HCT116 (cell line): ENCODE measurements around the gene VSNL1. TPM values are rescaled to one million over a fixed set of nuclear protein-coding genes. Genes with fewer than 3 reads are reported as not detected.
A peak's percentile ranks its signal among the peaks of the same experiment; 100 is the strongest.

Experiments
- ATAC-seq: fragments of 200-7000 bp; cut with Tn5 transposase; 2 replicates; pipeline ENCODE4 v1.9.1; 2020; ENCODE audit warnings: mild to moderate bottlenecking, moderate library complexity
- BruUV-seq: library from RNA; stranded (reverse); fragments of 400-500 nt; replicated peaks from 2 replicates; lab custom pipeline; 2021; lab: Mats Ljungman, UMichigan
- CTCF ChIA-PET: fragments of 300-600 bp; sonication (Branson Sonifier 250); formaldehyde crosslinking; loops from one replicate; lab custom pipeline; 2021; ENCODE audit warnings: antibody characterized with exemption; lab: Charles Lee
- POLR2A ChIA-PET: fragments of 300-600, 350-600 bp; sonication (Branson Sonifier 250); formaldehyde crosslinking; loops from one replicate; lab custom pipeline; 2021; ENCODE audit warnings: antibody characterized with exemption; lab: Charles Lee
- RAD21 ChIA-PET, 2 experiments: fragments of 300-600 bp; sonication (Branson Sonifier 250); formaldehyde crosslinking; loops; one replicate each; lab custom pipeline; 2023; ENCODE audit warnings: low total read pairs in 2 of 2; ENCODE audit not compliant: uncharacterized antibody in 2 of 2, unreplicated experiment in 2 of 2, low non-redundant PET in 1 of 2; lab: Charles Lee
- DNase-seq: peaks from one replicate; pipeline ENCODE4 v3.0.0-alpha.2; 2010; ENCODE audit warnings: low read depth, low spot score
- H2AFZ ChIP-seq: fragments of 200-600 bp; shearing (Covaris generic), sonication (generic); 2 replicates; pipeline ENCODE4 v1.6.1; 2017; ENCODE audit warnings: low read depth, mixed run types, mixed read lengths, antibody characterized with exemption, low read length; ENCODE audit not compliant: poor library complexity, severe bottlenecking
- H3K27ac ChIP-seq: 2 replicates; pipeline ENCODE4 v1.5.1; 2012; ENCODE audit warnings: low read depth, low read length
- H3K27me3 ChIP-seq: fragments of 200-600 bp; sonication (generic); 2 replicates; pipeline ENCODE4 v1.6.1; 2016; ENCODE audit warnings: mixed run types, low read length, mixed read lengths; ENCODE audit not compliant: insufficient read depth
- H3K36me3 ChIP-seq, 2 experiments: fragments of 200-500 bp in 1 of 2; fragments of 200-600 bp in 1 of 2; sonication (Bioruptor generic) in 1 of 2; sonication (generic) in 1 of 2; 2 replicates each; pipeline versions ENCODE4 v1.5.1 to v1.6.1; 2014 to 2016; ENCODE audit warnings: low read length in 2 of 2, inconsistent platforms in 1 of 2, mixed read lengths in 1 of 2, mixed run types in 1 of 2; ENCODE audit not compliant: insufficient read depth in 2 of 2, control insufficient read depth in 1 of 2
- H3K4me1 ChIP-seq, 2 experiments: fragments of 200-600 bp in 1 of 2; sonication (generic) in 1 of 2; 2 replicates each; pipeline versions ENCODE4 v1.5.1 to v1.6.1; 2012 to 2017; ENCODE audit warnings: low read length in 2 of 2, inconsistent platforms in 1 of 2, mild to moderate bottlenecking in 1 of 2, mixed read lengths in 1 of 2, mixed run types in 1 of 2, moderate library complexity in 1 of 2; ENCODE audit not compliant: insufficient read depth in 2 of 2, control insufficient read depth in 1 of 2
- H3K4me2 ChIP-seq: fragments of 200-600 bp; sonication (generic); 2 replicates; pipeline ENCODE4 v1.6.1; 2017; ENCODE audit warnings: mixed run types, low read length, mixed read lengths
- H3K4me3 ChIP-seq, 2 experiments: fragments of 200-600 bp in 1 of 2; sonication (generic) in 1 of 2; replicated peaks in 1 of 2; 2 replicates each; pipeline ENCODE4 v1.5.1; 2011 to 2016; ENCODE audit warnings: low read length in 2 of 2, control low read depth in 1 of 2, low read depth in 1 of 2, mild to moderate bottlenecking in 1 of 2, mixed read lengths in 1 of 2, mixed run types in 1 of 2
- H3K79me2 ChIP-seq: fragments of 200-600 bp; sonication (generic); 2 replicates; pipeline ENCODE4 v1.6.1; 2017; ENCODE audit warnings: mild to moderate bottlenecking, mixed run types, low read length, moderate library complexity, mixed read lengths; ENCODE audit not compliant: insufficient read depth
- H3K9ac ChIP-seq: fragments of 200-600 bp; sonication (generic); 2 replicates; pipeline ENCODE4 v1.6.1; 2016; ENCODE audit warnings: low read length, mixed read lengths
- H3K9me2 ChIP-seq: fragments of 200-600 bp; sonication (generic), shearing (Covaris generic); 2 replicates; pipeline ENCODE4 v1.6.1; 2017; ENCODE audit warnings: mixed run types, mild to moderate bottlenecking, moderate library complexity; ENCODE audit not compliant: insufficient read depth
- H3K9me3 ChIP-seq, 2 experiments: fragments of 200-500 bp in 1 of 2; fragments of 200-600 bp in 1 of 2; sonication (Bioruptor generic) in 1 of 2; sonication (generic) in 1 of 2; 2 replicates each; pipeline ENCODE4 v1.6.1; 2014 to 2017; ENCODE audit warnings: low read length in 2 of 2, mixed read lengths in 2 of 2, inconsistent platforms in 1 of 2, low read depth in 1 of 2, mild to moderate bottlenecking in 1 of 2, mixed run types in 1 of 2, moderate library complexity in 1 of 2; ENCODE audit not compliant: control insufficient read depth in 1 of 2, insufficient read depth in 1 of 2
- H4K20me1 ChIP-seq: fragments of 200-600 bp; sonication (generic), shearing (Covaris generic); 2 replicates; pipeline ENCODE4 v1.6.1; 2017; ENCODE audit warnings: mixed run types, mild to moderate bottlenecking, moderate library complexity; ENCODE audit not compliant: insufficient read depth
- CBX3 ChIP-seq: IDR thresholded peaks from 2 replicates; pipeline ENCODE4 v1.6.1; 2012; ENCODE audit warnings: low read depth
- EZH2 ChIP-seq: fragments of 200-600 bp; sonication (generic); IDR thresholded peaks from 2 replicates; pipeline ENCODE4 v1.6.1; 2017; ENCODE audit warnings: antibody characterized with exemption, mixed run types
- RAD21 ChIP-seq: IDR thresholded peaks from 2 replicates; pipeline ENCODE4 v1.6.1; 2012; ENCODE audit warnings: low read depth, mild to moderate bottlenecking
- SP1 ChIP-seq: IDR thresholded peaks from 2 replicates; pipeline ENCODE4 v1.6.1; 2012; ENCODE audit warnings: low read depth
- ZBTB33 ChIP-seq: IDR thresholded peaks from 2 replicates; pipeline ENCODE4 v1.6.1; 2011; ENCODE audit warnings: mild to moderate bottlenecking, low read length, moderate library complexity; ENCODE audit not compliant: insufficient replicate concordance; ENCODE audit errors: extremely low read depth
- ZFX ChIP-seq: fragments of 450-650 bp; IDR thresholded peaks from 2 replicates; pipeline ENCODE4 v1.6.1; 2017
- intact Hi-C: fragments of 100-400 bp; cut with micrococcal nuclease; formaldehyde crosslinking; loops from 2 replicates; pipeline ENCODE4 v1.10.0; 2022
- total RNA-seq: library from RNA; stranded (reverse); gene quantifications from one replicate; pipeline ENCODE4 v1.2.1, GENCODE V29; 2021; ENCODE audit not compliant: unreplicated experiment

Gene VSNL1
- total RNA-seq, 1 experiment from 2014 or later, result 4.6 TPM

- Histone ChIP-seq H3K9me2 (no peaks in the 10 kb centered on the region), H3K27ac (no peak overlapping the region), H3K36me3 (no peaks in the 10 kb centered on the region), H4K20me1 (no peaks in the 10 kb centered on the region), H3K9me3 (no peaks in the 10 kb centered on the region), H3K4me2 (peak overlapping the region; percentile 23), H3K27me3 (no peaks in the 10 kb centered on the region), H3K4me1 (peaks cover 6 to 39% of the 10 kb centered on the region in 2 experiments), H2AFZ (no peak overlapping the region), H3K9ac (no peak overlapping the region), H3K79me2 (no peaks in the 10 kb centered on the region), H3K4me3 (no peak overlapping the region)
- ATAC-seq (no peak), DNase-seq (no peak)
- CTCF ChIA-PET, result interaction anchor here (0.8 to 4.6 kb wide), 11 partner anchors 8 to 870 kb away, joined by 3 to 41 read pairs (median 4); no protein-coding TSS in a partner anchor
- POLR2A ChIA-PET, result interaction anchor here (1.1 kb wide), 1 partner anchor 9 kb away, joined by 3 read pairs; no protein-coding TSS in a partner anchor
- RAD21 ChIA-PET, result interaction anchor here in 1 of 2 experiments (1.1 kb wide), 1 partner anchor 26 kb away, joined by 4 read pairs; no protein-coding TSS in a partner anchor
- BruUV-seq, result no TSS peak
- TF ChIP-seq RAD21, result no peak
- TF ChIP-seq EZH2, result no peak
- no peak for TF ChIP-seq ZBTB33
- TF ChIP-seq CBX3, result no peak
- no peak for TF ChIP-seq ZFX
- no peak for TF ChIP-seq SP1
- intact Hi-C loops, result no loop called here
Observed at GRCh38 chr2:17644997-17645720, 104.7 kb downstream of the VSNL1 start.
